AG04449 (cell line): ENCODE measurements around the gene SLC2A11.
A peak's percentile ranks its signal among the peaks of the same experiment; 100 is the strongest.

ENCODE experiments used
- CTCF ChIA-PET: fragments of 350-600 bp; formaldehyde crosslinking; extraction: SDS; loops from one replicate; lab custom pipeline; 2021; ENCODE audit warnings: antibody characterized with exemption; lab: Yijun Ruan, JAX
- POLR2A ChIA-PET: fragments of 400-600, 350-600 bp; formaldehyde crosslinking; extraction: SDS; loops from one replicate; lab custom pipeline; 2020; ENCODE audit warnings: antibody characterized with exemption, inconsistent platforms; lab: Yijun Ruan, JAX
- DNase-seq: peaks from one replicate; pipeline ENCODE4 v3.0.0-alpha.2; 2010; ENCODE audit warnings: low read depth, low spot score
- H3K4me3 ChIP-seq: 2 replicates; pipeline ENCODE4 v1.5.1; 2011; ENCODE audit warnings: low read depth, mild to moderate bottlenecking, control low read depth, low read length
- TF ChIP-seq, protein P1 (sequence below): IDR thresholded peaks from one replicate; pipeline ENCODE4 v1.5.1; 2011; ENCODE audit warnings: mild to moderate bottlenecking, moderate library complexity, low read length, control low read depth, inconsistent platforms; ENCODE audit not compliant: insufficient read depth; ENCODE audit errors: missing control alignments

The SLC2A11 gene

DNA sequence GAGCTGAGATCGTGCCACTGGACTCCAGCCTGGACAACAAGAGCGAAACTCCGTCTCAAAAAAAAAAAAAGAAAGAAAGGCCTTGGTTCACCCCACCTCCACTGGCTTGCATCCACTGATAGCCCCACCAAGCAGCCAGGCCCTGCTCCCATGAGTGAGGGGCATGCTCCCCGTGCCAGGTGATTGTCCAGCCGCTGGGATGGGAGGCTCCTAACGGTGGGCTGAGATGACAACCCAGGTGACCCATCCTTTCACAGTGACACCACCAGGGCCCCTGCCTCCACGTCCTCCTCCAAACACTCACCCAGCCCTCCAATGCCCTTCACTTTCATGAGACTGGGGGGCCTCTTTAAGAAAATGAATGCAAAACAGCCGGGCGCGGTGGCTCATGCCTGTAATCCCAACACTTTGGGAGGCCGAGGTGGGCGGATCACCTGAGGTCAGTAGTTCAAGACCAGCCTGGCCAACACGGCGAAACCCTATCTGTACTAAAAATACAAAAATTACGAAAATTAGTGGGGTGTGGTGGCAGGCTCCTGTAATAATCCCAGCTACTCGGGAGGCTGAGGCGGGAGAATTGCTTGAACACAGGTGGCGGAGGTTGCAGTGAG, 10.3 kb upstream of the SLC2A11 start:
- ChIA-PET POLR2A (interaction anchor here (1.3 kb wide), 1 partner anchor 10 kb away, joined by 4 read pairs; the partner anchor contains the start of gene SLC2A11), CTCF (interaction anchor here (1.1 to 9.5 kb wide), 3 partner anchors 11 to 145 kb away, joined by 3 to 387 read pairs (median 50); partner anchors contain the start of genes C22orf15, CHCHD10, MMP11 and SLC2A11)

DNA sequence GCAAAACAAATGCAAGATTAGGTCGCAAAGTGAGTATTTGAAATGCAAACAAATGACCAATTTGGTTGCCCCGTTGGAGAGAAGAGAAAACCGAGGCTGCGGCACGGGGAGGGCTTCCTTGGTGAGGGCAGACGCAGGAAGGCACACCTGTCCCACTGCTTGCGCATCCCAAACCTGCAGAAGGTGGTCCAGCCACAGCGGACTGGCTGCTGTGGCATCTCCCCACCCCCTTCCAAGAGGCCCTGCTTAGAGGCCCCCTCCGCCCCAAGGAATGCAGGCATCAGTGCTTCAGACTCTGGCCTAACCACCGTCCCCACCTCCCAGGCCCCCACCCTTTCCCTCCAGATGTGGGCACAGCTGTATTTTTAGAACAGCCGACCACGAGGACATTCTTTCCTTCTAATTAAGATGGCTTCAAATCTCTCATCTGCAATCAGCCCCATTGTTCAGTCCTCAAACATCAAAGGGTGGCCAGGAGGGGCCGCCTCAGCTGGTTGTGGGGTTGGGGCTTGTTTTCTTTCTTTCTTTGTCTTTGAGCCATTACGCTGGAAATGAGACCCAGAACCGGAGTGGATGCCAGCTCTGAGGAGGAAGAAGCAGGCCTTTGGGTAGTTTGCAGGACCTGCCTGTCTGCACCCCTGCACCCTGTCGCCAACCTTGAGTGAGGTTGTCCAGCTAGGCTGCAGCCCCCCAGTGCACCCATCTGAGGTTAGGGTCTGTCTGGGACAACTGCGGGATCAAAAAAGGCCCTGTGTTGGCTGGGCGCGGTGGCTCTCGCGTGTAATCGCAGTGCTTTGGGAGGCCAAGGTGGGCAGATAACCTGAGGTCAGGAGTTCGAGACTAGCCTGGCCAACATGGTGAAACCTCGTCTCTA, 9.4 kb upstream of the SLC2A11 start:
- ChIA-PET CTCF (interaction anchor here (0.9 to 9.5 kb wide), 13 partner anchors 10 to 304 kb away, joined by 3 to 387 read pairs (median 9); partner anchors contain the start of genes C22orf15, CHCHD10, MIF and MMP11), POLR2A (interaction anchor here (1.3 kb wide), 1 partner anchor 9 kb away, joined by 4 read pairs; the partner anchor contains the start of gene SLC2A11)
- TF ChIP-seq, protein P1, sequence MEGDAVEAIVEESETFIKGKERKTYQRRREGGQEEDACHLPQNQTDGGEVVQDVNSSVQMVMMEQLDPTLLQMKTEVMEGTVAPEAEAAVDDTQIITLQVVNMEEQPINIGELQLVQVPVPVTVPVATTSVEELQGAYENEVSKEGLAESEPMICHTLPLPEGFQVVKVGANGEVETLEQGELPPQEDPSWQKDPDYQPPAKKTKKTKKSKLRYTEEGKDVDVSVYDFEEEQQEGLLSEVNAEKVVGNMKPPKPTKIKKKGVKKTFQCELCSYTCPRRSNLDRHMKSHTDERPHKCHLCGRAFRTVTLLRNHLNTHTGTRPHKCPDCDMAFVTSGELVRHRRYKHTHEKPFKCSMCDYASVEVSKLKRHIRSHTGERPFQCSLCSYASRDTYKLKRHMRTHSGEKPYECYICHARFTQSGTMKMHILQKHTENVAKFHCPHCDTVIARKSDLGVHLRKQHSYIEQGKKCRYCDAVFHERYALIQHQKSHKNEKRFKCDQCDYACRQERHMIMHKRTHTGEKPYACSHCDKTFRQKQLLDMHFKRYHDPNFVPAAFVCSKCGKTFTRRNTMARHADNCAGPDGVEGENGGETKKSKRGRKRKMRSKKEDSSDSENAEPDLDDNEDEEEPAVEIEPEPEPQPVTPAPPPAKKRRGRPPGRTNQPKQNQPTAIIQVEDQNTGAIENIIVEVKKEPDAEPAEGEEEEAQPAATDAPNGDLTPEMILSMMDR, result no peak
- DNase-seq, result no peak
- H3K4me3 ChIP-seq, result no peak overlapping the region

More for the DNA sequence above, 10.3 kb upstream of the SLC2A11 start:
- TF ChIP-seq, protein P1, result no peak
- H3K4me3 ChIP-seq, result no peak overlapping the region
- no peak for DNase-seq

DNA sequence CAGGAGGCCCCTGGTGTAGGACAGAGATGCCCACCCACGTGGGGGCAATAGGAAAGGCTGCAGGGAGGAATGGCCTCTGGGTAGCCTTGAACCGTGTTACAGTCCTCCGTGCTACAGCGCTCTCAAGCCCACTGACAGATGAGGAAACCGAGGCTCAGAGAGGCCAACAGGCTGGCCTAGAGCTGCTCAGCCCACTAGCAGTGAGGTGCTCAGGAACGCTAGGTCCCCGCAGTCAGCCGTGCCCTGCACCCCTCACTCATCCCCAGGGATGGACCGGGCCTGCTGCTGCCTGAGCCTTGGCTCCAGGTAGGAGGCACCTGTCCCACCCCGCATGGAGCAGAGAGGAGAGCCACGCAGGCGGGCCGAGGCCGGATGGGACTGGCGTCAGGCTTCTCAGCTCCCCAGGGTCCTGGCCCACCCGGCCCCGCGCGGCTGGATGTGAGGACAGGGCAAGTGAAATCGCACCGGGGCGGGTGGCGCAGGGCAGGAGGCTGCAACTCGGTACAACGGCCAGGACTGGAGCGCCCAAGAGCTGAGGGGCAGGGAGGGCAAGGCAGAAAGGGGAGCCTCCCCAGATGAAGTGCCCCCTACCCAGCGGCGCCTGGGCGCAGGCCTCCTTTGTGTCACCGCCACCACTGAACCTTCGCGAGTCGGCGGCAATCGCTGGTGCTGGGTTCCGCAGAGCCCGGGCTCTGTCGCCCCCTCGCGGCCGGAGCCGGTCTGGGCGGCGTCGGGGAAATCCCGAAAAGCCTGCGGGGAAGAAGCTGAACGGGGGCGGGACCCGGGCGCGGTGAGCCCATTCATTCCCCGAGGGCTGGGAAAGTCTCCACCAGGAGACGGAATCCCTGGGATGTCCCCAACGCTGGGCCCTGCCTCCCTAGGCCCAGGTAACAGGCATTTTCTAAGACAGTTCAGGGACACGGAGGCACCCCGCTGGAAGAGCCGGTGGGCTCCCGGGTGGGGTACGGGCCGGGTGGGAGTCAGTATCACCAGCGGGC, 8.4 kb upstream of the SLC2A11 start:
- no peak for DNase-seq
- TF ChIP-seq, protein P1, result peak; percentile 95
- POLR2A ChIA-PET, result no interaction called here
- CTCF ChIA-PET, result interaction anchor here (0.6 to 9.5 kb wide), 59 partner anchors 9 to 459 kb away, joined by 3 to 387 read pairs (median 5); partner anchors contain the start of genes C22orf15, CHCHD10, DERL3 and MIF
- H3K4me3 ChIP-seq, result peak overlapping the region; percentile 25; the same call in 1 of the 2 replicates

DNA sequence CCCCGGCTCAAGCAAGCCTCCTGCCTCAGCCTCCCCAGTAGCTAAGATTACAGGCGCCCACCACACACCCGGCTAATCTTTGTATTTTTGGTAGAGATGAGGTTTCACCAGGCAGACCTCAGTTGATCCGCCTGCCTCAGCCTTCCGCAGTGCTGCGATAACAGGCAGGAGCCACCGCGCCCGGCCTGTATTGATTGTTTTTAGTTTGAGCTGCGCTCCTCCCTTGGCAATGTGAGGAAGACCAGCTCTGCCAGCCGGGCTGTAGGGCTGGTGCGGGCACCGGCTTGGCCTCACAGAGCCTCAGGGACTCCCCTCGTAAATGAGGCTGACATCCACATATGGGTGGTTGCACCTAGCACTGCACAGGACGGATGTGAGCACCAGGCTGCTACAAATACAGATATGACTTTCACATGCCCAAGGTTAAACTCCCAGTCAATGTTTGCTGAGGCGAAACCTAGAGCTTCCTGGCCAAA, 7.5 kb upstream of the SLC2A11 start:
- no peak overlapping the region for H3K4me3 ChIP-seq
- ChIA-PET CTCF (interaction anchor here (0.6 to 9.5 kb wide), 58 partner anchors 8 to 316 kb away, joined by 3 to 387 read pairs (median 5); partner anchors contain the start of genes C22orf15, CHCHD10, DERL3 and MIF), POLR2A (no interaction called here)
- TF ChIP-seq, protein P1, result no peak
- DNase-seq, result no peak
